GM12891 (cell line): ENCODE data around the gene PTH.

Source experiments
- PAX5 ChIP-seq: IDR thresholded peaks from 2 replicates; pipeline ENCODE4 v1.6.1; 2011; ENCODE audit warnings: low read length, moderate library complexity, mild to moderate bottlenecking; ENCODE audit not compliant: insufficient read depth, severe bottlenecking
- POLR2A ChIP-seq: IDR thresholded peaks from 2 replicates; pipeline ENCODE4 v1.6.1; 2011; ENCODE audit warnings: low read depth, low read length, control low read depth
- POLR2AphosphoS5 ChIP-seq: IDR thresholded peaks from 2 replicates; pipeline ENCODE4 v1.6.1; 2011; ENCODE audit warnings: low read depth, low read length, control low read depth
- TAF1 ChIP-seq: IDR thresholded peaks from 2 replicates; pipeline ENCODE4 v1.6.1; 2011; ENCODE audit warnings: low read depth, low read length, control low read depth

GRCh38 chr11:13494051-13494450, 1.7 kb downstream of the PTH start:
- no peak for TF ChIP-seq POLR2A
- no peak for TF ChIP-seq POLR2AphosphoS5
- TF ChIP-seq PAX5 = no peak
- TF ChIP-seq TAF1 = no peak
